Activated naive CD4-positive, alpha-beta T cell treated with anti-CD3 and anti-CD28 coated beads for 36 hours (primary cell): ENCODE measurements around the gene SLC35F1. TPM values are rescaled to one million over a fixed set of nuclear protein-coding genes. Genes with fewer than 3 reads are reported as not detected.
"Not testable (repeated sequence)": the region's sequence is repeated elsewhere in the genome, so short reads cannot be mapped to it uniquely, and the experiment has no call there.

ENCODE experiments used
- CTCF ChIA-PET: fragments of 350-600 bp; sonication (Branson Sonifier 250); formaldehyde crosslinking; loops from one replicate; lab custom pipeline; 2021; ENCODE audit warnings: antibody characterized with exemption; lab: Charles Lee
- DNase-seq: peaks from one replicate; pipeline ENCODE4 v3.0.0-alpha.2; 2020
- H3K27ac Mint-ChIP-seq: one replicate; pipeline ENCODE4 v1.8.0; 2021; ENCODE audit warnings: mild to moderate bottlenecking, mixed read lengths
- H3K27me3 Mint-ChIP-seq: one replicate; pipeline ENCODE4 v1.8.0; 2021; ENCODE audit warnings: low read depth, mixed read lengths
- H3K36me3 Mint-ChIP-seq: one replicate; pipeline ENCODE4 v1.8.0; 2021; ENCODE audit warnings: low read depth, mixed read lengths
- H3K4me1 Mint-ChIP-seq: one replicate; pipeline ENCODE4 v1.8.0; 2021; ENCODE audit warnings: low read depth, mixed read lengths
- H3K4me3 Mint-ChIP-seq: one replicate; pipeline ENCODE4 v1.8.0; 2021; ENCODE audit warnings: mild to moderate bottlenecking, moderate library complexity, mixed read lengths
- H3K9me3 Mint-ChIP-seq: one replicate; pipeline ENCODE4 v1.8.0; 2021; ENCODE audit warnings: mixed read lengths
- intact Hi-C: fragments of 100-400 bp; cut with micrococcal nuclease; formaldehyde crosslinking; loops from one replicate; pipeline ENCODE4 v1.15.1; 2023
- total RNA-seq, 2 experiments: library from RNA; stranded (reverse); gene quantifications; one replicate each; pipeline ENCODE4 v1.2.3, GENCODE V29; 2021

The SLC35F1 gene
- total RNA-seq, 2 experiments from 2014 or later: 0.07 TPM; not detected in 1

DNA sequence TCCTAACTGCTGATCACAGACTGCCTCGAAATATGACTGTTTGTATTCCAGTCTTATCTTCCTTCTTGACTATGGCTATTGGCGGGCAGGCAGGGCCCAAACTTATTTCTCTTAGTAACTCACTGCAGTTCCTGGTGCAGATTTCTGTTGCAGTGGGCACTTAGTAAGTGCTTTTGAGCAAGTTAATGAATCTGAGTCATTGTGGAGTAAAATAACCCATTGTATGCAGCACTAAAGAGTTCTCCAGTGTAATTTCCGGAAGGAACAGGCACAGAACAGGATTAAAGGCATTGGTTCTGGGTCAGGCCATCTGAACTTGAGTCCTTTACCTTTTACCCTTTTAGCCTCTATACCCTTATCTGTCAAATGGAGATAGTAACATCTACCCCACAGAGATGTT is 23.6 kb downstream of the SLC35F1 start:
- no peak overlapping the region for H3K27ac Mint-ChIP-seq
- CTCF ChIA-PET: no interaction called here
- intact Hi-C loops: no loop called here
- peaks cover 13% of the 10 kb centered on the region for H3K9me3 Mint-ChIP-seq
- DNase-seq: no peak
- H3K4me1 Mint-ChIP-seq: no peaks in the 10 kb centered on the region
- peaks cover 15% of the 10 kb centered on the region for H3K27me3 Mint-ChIP-seq
- H3K36me3 Mint-ChIP-seq: no peaks in the 10 kb centered on the region
- H3K4me3 Mint-ChIP-seq: no peak overlapping the region

DNA sequence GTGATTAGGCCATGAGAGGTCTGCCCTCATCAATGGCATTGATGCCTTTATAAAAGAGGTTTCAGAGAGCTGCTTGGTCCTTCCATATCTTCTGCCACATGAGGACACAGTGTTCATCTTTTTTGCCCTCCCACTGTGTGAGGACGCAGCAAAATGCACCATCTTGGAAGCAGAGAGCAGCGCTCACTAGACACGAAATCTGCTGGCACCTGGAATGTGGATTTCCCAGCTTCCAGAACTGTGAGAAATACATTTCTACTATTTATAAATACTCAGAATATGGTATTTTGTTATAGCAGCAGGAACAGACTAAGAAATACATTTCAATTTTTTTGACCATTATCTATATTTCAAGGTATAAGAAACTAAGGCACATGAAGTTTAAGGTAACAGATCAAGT is 24.9 kb downstream of the SLC35F1 start:
- DNase-seq: no peak
- H3K9me3 Mint-ChIP-seq: peaks cover 13% of the 10 kb centered on the region
- peaks cover 15% of the 10 kb centered on the region for H3K27me3 Mint-ChIP-seq
- CTCF ChIA-PET: no interaction called here
- H3K36me3 Mint-ChIP-seq: no peaks in the 10 kb centered on the region
- no peak overlapping the region for H3K4me3 Mint-ChIP-seq
- intact Hi-C loops: no loop called here
- no peak overlapping the region for H3K27ac Mint-ChIP-seq
- no peaks in the 10 kb centered on the region for H3K4me1 Mint-ChIP-seq

DNA sequence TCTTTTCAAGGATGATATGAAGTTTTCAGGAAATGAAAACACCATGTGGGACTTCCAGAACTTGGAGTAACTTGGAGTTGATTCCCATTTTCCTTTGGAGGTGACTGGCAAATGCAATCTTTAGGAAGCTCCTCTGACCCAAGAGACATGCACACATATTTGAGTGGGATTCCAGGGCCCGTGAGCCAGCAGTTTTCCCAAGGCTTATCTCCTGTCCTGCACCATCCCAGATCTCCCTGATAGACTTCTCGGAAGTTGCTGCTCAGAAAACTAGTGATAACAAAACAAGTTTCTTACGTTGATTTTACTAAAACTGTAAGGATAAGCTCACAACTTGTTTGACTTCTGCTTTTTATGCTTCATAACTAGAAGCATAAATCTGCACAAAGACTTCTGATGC is 25.6 kb downstream of the SLC35F1 start:
- H3K9me3 Mint-ChIP-seq: peaks cover 11% of the 10 kb centered on the region
- H3K36me3 Mint-ChIP-seq: no peaks in the 10 kb centered on the region

DNA sequence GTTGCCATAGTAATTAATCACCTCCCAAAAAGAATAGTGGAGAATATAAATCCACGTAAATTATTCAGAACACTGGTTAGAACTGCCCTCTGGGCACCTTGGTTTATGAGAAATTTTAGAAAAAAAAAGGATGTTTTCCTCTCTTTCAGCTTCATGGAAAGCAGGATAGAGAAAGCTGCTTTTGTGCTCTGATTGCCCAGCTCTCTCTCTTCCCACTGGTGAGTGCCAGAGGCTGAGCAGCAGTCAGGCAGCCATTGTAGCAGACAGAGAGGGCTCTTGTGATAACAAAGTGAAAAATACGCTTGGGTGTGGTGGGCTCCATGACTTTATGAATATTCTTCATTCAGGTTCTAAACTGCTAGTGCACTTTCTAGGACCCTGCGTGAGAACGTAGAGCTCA is 26.4 kb downstream of the SLC35F1 start:
- DNase-seq: no peak
- CTCF ChIA-PET: no interaction called here
- H3K27me3 Mint-ChIP-seq: peaks cover 12% of the 10 kb centered on the region
- H3K9me3 Mint-ChIP-seq: peaks cover 9% of the 10 kb centered on the region
- intact Hi-C loops: no loop called here
- no peak overlapping the region for H3K4me3 Mint-ChIP-seq
- no peaks in the 10 kb centered on the region for H3K36me3 Mint-ChIP-seq
- H3K27ac Mint-ChIP-seq: no peak overlapping the region
- no peaks in the 10 kb centered on the region for H3K4me1 Mint-ChIP-seq

More for the DNA sequence above, 25.6 kb downstream of the SLC35F1 start:
- Mint-ChIP-seq H3K27ac (no peak overlapping the region), H3K4me3 (no peak overlapping the region), H3K27me3 (peaks cover 11% of the 10 kb centered on the region), H3K4me1 (no peaks in the 10 kb centered on the region)
- CTCF ChIA-PET: no interaction called here
- no peak for DNase-seq
- intact Hi-C loops: no loop called here

DNA sequence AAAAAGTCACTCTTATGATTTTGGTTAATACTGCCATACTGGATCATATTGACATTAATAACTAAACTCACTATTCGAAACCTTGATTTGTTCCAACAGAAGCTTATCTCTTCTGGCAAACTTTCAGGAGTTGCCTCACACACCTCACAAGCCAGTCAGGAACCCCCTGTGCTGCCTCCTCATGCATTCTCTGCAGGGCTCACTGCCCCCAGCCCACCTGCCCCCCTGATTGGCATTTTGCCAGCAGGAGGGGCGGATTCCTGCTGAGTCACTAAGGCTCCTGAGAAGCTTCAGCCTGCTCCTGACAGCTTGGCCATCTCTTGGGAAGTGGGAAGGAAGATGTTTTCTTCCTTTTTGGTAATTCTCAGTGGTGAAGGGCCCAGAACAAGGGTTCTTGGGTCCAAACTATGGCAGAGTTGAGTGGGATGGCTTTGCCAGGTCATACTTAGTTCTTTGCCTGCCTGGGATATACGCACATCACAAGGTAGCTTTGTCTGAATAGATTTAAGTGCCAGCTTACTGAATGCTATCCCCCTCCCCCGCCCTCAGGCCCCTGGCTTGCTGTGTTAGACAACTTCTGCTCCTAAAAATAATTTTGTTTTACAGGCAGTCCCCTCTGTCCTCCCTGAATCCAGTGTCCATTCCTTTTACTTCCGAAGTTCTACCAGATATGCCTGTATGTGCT is 31.4 kb downstream of the SLC35F1 start:
- no peaks in the 10 kb centered on the region for H3K9me3 Mint-ChIP-seq
- H3K27me3 Mint-ChIP-seq: peaks cover 18% of the 10 kb centered on the region
- no peak for DNase-seq
- H3K4me1 Mint-ChIP-seq: no peaks in the 10 kb centered on the region
- CTCF ChIA-PET: no interaction called here
- H3K4me3 Mint-ChIP-seq: no peak overlapping the region
- H3K36me3 Mint-ChIP-seq: no peaks in the 10 kb centered on the region
- intact Hi-C loops: no loop called here
- no peak overlapping the region for H3K27ac Mint-ChIP-seq

DNA sequence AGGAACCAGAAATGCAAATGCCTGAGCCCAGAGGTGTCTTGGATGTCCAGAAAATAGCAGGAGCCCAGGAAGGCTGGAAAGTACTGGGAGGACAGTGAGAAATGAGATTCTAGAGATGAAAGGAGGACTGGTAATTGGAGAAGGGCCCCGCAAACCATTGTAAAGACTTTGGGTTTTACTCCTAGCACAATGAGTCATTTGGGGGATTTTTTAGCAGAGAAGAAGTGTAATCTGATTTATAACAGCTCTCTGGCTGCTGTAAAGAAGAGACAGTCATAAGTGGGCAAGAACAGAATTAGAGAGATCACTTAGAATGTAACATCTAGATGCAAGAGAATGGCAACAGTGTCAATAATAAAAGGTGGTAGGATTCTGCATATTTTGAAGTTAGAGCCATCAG is 40.2 kb downstream of the SLC35F1 start:
- CTCF ChIA-PET: interaction anchor here (0.7 kb wide), 1 partner anchor 1243 kb away, joined by 3 read pairs; no protein-coding TSS in a partner anchor
- no peaks in the 10 kb centered on the region for H3K36me3 Mint-ChIP-seq

DNA sequence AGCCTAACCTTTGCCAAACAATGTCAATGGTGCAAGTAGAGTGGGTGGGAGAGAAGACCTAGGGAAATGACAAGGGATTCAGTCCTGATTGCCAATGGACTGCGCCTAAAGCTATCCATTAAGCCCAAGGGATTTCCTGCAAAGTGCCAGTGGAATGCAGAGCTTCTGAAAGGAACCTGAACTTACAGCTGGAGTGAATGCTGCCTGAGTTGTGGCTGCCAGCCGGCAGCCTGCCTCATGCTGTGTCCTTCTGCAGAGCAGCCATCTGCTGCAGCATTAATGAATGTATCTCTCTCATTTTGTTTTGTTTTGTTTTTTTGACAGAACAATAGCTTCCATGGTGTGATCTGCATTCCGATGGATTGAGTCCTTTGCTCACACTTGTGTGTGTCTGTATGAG is 44.7 kb downstream of the SLC35F1 start:
- CTCF ChIA-PET: no interaction called here
- no peaks in the 10 kb centered on the region for H3K9me3 Mint-ChIP-seq
- H3K4me3 Mint-ChIP-seq: no peak overlapping the region

More for the DNA sequence above, 40.2 kb downstream of the SLC35F1 start:
- Mint-ChIP-seq H3K9me3 (no peaks in the 10 kb centered on the region), H3K27me3 (peaks cover 11% of the 10 kb centered on the region), H3K27ac (no peak overlapping the region), H3K4me1 (no peaks in the 10 kb centered on the region), H3K4me3 (no peak overlapping the region)
- intact Hi-C loops: no loop called here
- peak; percentile 7 for DNase-seq

DNA sequence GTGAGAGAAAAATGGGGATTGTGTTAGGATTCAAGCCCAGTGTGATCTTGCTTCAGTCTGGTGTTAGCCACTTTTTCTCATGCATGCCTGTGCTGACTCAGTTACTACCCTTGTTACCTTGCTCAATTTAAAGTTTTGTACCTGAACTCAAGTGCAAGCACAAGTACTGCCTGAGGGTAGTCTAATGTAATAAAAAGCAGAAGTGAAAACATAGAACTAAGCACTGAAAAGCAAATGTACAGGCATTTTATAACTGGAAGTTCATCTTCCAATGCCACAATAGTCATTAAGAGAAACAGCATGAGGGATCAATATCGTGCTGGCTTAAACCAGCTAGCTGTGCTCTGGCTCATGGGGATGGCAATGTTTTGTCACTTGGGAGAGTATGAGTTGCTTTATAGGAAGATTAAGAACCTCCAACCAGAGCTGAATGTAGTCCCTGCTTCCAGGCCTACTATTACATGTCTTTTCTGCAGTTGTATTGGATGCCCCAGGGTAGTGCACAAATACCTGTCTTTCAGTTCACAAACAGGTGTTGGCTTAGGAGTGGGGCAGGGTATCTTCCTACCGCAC is 48.7 kb downstream of the SLC35F1 start:
- DNase-seq: no peak
- Mint-ChIP-seq H3K36me3 (no peaks in the 10 kb centered on the region), H3K4me3 (no peak overlapping the region)

More for the DNA sequence above, 44.7 kb downstream of the SLC35F1 start:
- Mint-ChIP-seq H3K4me1 (no peaks in the 10 kb centered on the region), H3K36me3 (no peaks in the 10 kb centered on the region), H3K27me3 (peaks cover 9% of the 10 kb centered on the region), H3K27ac (no peak overlapping the region)
- intact Hi-C loops: no loop called here
- no peak for DNase-seq

DNA sequence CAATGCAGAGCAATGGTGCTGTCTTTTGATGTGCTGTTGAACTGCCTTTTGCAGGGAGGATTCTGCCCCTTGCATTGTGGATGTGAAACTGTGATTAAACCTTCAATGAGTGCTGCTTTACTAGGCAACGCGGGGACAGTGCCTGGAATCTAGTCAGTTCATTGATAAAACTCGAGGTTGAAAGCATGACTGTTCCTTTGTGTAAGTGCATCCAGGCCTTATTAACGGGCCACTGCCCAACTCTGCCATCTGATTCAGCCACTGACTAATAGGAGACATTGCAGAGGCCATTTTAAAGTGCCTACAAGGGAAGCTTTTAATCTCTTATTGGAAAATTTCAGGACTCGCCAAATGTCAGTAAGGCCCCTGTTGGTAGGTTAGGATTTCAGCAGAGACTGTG is 49.3 kb downstream of the SLC35F1 start:
- H3K27ac Mint-ChIP-seq: no peak overlapping the region
- no peaks in the 10 kb centered on the region for H3K9me3 Mint-ChIP-seq
- peaks cover 10% of the 10 kb centered on the region for H3K27me3 Mint-ChIP-seq
- H3K4me3 Mint-ChIP-seq: no peak overlapping the region
- no peaks in the 10 kb centered on the region for H3K4me1 Mint-ChIP-seq
- DNase-seq: no peak
- no peaks in the 10 kb centered on the region for H3K36me3 Mint-ChIP-seq
- intact Hi-C loops: no loop called here
- CTCF ChIA-PET: no interaction called here

More for the DNA sequence above, 48.7 kb downstream of the SLC35F1 start:
- Mint-ChIP-seq H3K9me3 (no peaks in the 10 kb centered on the region), H3K27ac (no peak overlapping the region), H3K4me1 (no peaks in the 10 kb centered on the region), H3K27me3 (peaks cover 10% of the 10 kb centered on the region)
- CTCF ChIA-PET: no interaction called here
- intact Hi-C loops: no loop called here

DNA sequence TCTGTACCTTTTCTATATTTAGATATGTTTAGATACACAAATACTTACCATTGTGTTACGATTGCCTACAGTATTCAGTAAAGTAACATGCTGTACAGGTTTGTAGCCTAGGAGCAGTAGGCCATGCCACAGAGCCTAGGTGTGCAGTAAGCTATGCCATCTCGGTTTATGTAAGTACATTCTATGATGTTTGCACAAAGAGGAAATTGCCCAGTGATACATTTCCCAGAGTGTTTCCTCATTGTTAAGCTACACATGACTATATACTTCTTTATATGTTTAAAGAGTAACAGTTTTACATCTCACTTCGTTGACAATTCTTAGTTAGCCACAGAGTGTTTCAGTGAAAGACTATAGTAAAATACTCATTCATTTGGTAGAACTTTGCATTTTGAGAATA is 51.5 kb downstream of the SLC35F1 start:
- Mint-ChIP-seq H3K27me3 (peaks cover 4% of the 10 kb centered on the region), H3K36me3 (no peaks in the 10 kb centered on the region), H3K27ac (no peak overlapping the region), H3K9me3 (no peaks in the 10 kb centered on the region), H3K4me1 (no peaks in the 10 kb centered on the region), H3K4me3 (no peak overlapping the region)
- DNase-seq: no peak
- intact Hi-C loops: no loop called here
- CTCF ChIA-PET: no interaction called here

DNA sequence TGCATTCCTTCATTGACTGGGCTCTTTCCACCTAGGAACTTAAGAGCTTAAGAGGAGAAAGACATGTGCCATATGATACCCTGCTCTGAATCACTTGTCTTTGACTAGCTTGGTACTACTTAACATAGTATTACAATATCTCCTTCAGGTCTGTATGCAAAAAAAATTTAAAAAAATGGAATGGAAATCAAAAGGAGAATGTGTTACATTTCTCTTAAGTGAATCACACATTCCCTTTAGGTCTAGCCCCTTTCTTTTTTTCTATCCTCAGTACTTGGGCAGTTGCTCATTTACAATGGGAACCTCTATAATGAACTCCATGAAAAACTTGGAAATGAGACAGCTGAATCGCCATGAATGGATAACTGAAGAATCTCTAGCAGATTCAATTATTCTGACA is 53.8 kb downstream of the SLC35F1 start:
- Mint-ChIP-seq H3K36me3 (no peaks in the 10 kb centered on the region), H3K9me3 (peaks cover 6% of the 10 kb centered on the region), H3K4me3 (no peak overlapping the region), H3K27me3 (peaks cover 5% of the 10 kb centered on the region), H3K4me1 (no peaks in the 10 kb centered on the region), H3K27ac (no peak overlapping the region)
- DNase-seq: no peak
- CTCF ChIA-PET: interaction anchor here (0.8 kb wide), 1 partner anchor 15 kb away, joined by 3 read pairs; no protein-coding TSS in a partner anchor
- intact Hi-C loops: no loop called here

DNA sequence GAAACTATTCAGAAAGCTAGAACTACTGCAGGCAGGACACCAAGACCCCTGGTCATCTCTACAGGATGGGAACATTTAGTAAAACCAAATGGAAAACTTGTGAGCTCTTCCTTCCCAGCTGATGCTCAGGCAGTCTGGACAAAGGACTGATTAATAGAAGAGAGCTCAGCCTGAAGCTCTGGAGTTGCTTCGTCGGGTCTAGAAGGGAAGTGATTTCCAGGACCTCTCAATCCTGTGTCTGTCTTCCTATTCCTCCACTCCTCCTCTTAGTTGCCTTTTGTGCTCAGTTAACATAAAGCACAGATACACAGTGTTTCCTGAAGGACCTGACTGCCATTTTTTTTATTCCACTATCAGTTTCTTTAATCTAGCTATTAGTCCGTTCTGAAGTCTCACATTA is 54.2 kb downstream of the SLC35F1 start:
- intact Hi-C loops: no loop called here
- H3K4me3 Mint-ChIP-seq: no peak overlapping the region
- no peak for DNase-seq
- H3K36me3 Mint-ChIP-seq: no peaks in the 10 kb centered on the region
- peaks cover 5% of the 10 kb centered on the region for H3K27me3 Mint-ChIP-seq
- H3K4me1 Mint-ChIP-seq: no peaks in the 10 kb centered on the region
- peaks cover 6% of the 10 kb centered on the region for H3K9me3 Mint-ChIP-seq
- H3K27ac Mint-ChIP-seq: no peak overlapping the region
- CTCF ChIA-PET: interaction anchor here (0.8 kb wide), 1 partner anchor 15 kb away, joined by 3 read pairs; no protein-coding TSS in a partner anchor

DNA sequence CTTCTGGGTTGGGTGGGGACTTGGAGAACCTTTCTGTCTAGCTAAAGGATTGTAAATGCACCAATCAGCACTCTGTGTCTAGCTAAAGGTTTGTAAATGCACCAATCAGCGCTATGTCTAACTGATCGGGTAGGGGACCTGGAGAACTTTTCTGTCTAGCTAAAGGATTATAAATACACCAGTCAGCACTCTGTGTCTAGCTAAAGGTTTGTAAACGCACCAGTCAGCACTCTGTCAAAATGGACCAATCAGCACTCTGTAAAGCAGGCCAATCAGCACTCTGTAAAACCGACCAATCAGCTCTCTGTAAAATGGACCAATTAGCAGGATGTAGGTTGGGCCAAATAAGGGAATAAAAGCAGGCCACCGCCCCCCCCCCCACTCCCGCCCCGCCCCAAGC is 58.7 kb downstream of the SLC35F1 start:
- H3K27me3 Mint-ChIP-seq, H3K4me3 Mint-ChIP-seq, DNase-seq, H3K9me3 Mint-ChIP-seq, intact Hi-C loops, H3K36me3 Mint-ChIP-seq, H3K4me1 Mint-ChIP-seq, H3K27ac Mint-ChIP-seq: not testable (repeated sequence)
- CTCF ChIA-PET: interaction anchor here (2.2 kb wide), 1 partner anchor 10 kb away, joined by 6 read pairs; no protein-coding TSS in a partner anchor
